Nephron (organoid): ENCODE data around the gene PRDM16.

ENCODE experiments used
- H3K27ac Mint-ChIP-seq, 3 experiments: 2 replicates each; pipeline ENCODE4 v1.8.0; 2020; ENCODE audit warnings: mixed read lengths in 3 of 3, mild to moderate bottlenecking in 2 of 3, moderate library complexity in 1 of 3
- H3K27me3 Mint-ChIP-seq: 2 replicates; pipeline ENCODE4 v1.8.0; 2021; ENCODE audit warnings: low read depth, mild to moderate bottlenecking, moderate library complexity, mixed read lengths
- H3K36me3 Mint-ChIP-seq: 2 replicates; pipeline ENCODE4 v1.8.0; 2020; ENCODE audit warnings: low read depth, mixed read lengths
- H3K4me1 Mint-ChIP-seq: 2 replicates; pipeline ENCODE4 v1.8.0; 2020; ENCODE audit warnings: mixed read lengths
- H3K4me3 Mint-ChIP-seq, 3 experiments: 2 replicates each; pipeline ENCODE4 v1.8.0; 2020; ENCODE audit warnings: mild to moderate bottlenecking in 3 of 3, mixed read lengths in 3 of 3, moderate library complexity in 2 of 3
- H3K9me3 Mint-ChIP-seq: 2 replicates; pipeline ENCODE4 v1.8.0; 2020; ENCODE audit warnings: mixed read lengths
- TF ChIP-seq, protein P1 (sequence below), 3 experiments: fragments of 200-600 bp; sonication (generic); IDR thresholded peaks; one replicate each; pipeline ENCODE4 v1.5.0; 2021; ENCODE audit warnings: antibody characterized with exemption in 3 of 3; ENCODE audit not compliant: unreplicated experiment in 3 of 3

Gene PRDM16

DNA sequence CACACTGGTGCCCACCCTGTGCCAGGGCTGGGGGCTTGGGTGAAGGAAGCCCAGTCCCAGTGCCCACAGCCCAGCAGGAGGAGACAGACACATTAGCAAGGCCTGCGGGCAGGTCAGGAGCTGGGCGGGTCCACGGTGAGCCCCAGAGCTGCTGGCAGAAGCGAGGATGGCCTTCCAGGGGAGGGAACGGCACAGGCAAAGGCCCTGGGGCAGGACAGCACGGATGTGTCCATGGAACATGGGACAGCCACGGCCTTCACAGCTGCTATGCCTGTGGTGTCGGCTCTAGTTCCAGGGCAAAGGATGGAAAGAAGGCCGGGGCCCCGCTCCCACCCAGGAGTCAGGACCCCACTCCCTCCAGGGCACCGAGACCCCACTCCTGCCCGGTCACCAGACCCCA is 220.5 kb downstream of the PRDM16 start:
- Mint-ChIP-seq H3K27me3 (peaks cover 51% of the 10 kb centered on the region), H3K4me1 (no peaks in the 10 kb centered on the region), H3K4me3 (no peak overlapping the region), H3K9me3 (no peaks in the 10 kb centered on the region), H3K27ac (no peak overlapping the region), H3K36me3 (no peaks in the 10 kb centered on the region)
- TF ChIP-seq, protein P1, sequence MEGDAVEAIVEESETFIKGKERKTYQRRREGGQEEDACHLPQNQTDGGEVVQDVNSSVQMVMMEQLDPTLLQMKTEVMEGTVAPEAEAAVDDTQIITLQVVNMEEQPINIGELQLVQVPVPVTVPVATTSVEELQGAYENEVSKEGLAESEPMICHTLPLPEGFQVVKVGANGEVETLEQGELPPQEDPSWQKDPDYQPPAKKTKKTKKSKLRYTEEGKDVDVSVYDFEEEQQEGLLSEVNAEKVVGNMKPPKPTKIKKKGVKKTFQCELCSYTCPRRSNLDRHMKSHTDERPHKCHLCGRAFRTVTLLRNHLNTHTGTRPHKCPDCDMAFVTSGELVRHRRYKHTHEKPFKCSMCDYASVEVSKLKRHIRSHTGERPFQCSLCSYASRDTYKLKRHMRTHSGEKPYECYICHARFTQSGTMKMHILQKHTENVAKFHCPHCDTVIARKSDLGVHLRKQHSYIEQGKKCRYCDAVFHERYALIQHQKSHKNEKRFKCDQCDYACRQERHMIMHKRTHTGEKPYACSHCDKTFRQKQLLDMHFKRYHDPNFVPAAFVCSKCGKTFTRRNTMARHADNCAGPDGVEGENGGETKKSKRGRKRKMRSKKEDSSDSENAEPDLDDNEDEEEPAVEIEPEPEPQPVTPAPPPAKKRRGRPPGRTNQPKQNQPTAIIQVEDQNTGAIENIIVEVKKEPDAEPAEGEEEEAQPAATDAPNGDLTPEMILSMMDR (IDR thresholded peaks at IDR 0.05; ENCODE audit: unreplicated experiment in 3 of 3), result no peak

- H3K4me3 Mint-ChIP-seq, result no peak overlapping the region
- H3K27me3 Mint-ChIP-seq, result peaks cover 49% of the 10 kb centered on the region
- no peaks in the 10 kb centered on the region for H3K4me1 Mint-ChIP-seq
- H3K27ac Mint-ChIP-seq, result no peak overlapping the region
- H3K9me3 Mint-ChIP-seq, result no peaks in the 10 kb centered on the region
- TF ChIP-seq, protein P1 (IDR thresholded peaks at IDR 0.05; ENCODE audit: unreplicated experiment in 3 of 3), result no peak
- no peaks in the 10 kb centered on the region for H3K36me3 Mint-ChIP-seq
Measured at GRCh38 chr1:3290438-3290837, 221.4 kb downstream of the PRDM16 start.

DNA sequence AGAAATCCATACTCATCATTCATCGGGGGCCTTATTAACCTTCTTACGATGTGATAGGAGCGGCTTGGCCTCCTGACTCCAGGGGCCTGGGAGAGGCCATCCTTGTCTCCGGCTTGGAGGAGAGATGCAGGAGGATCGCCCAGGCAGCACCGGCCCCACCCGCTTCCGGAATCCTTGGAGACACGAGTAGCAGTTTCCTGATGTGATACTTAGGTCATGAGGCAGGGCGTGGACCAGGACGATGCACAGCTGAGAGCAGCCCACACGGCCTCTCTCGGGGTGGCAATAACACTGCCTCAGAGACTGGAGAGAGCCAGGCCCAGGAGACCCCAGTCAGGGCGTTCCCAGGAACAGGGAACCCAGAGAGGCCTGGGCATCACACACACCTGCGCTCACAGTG is 221.9 kb downstream of the PRDM16 start:
- Mint-ChIP-seq H3K36me3 (no peaks in the 10 kb centered on the region), H3K4me3 (no peak overlapping the region), H3K27ac (no peak overlapping the region), H3K4me1 (no peaks in the 10 kb centered on the region), H3K9me3 (no peaks in the 10 kb centered on the region), H3K27me3 (peaks cover 49% of the 10 kb centered on the region)
- TF ChIP-seq, protein P1 (IDR thresholded peaks at IDR 0.05; ENCODE audit: unreplicated experiment in 3 of 3), result no peak

GRCh38 chr1:3292051-3292722 is 223.2 kb downstream of the PRDM16 start:
- Mint-ChIP-seq H3K27me3 (peaks cover 52% of the 10 kb centered on the region), H3K9me3 (no peaks in the 10 kb centered on the region), H3K4me1 (no peaks in the 10 kb centered on the region), H3K36me3 (no peaks in the 10 kb centered on the region), H3K4me3 (no peak overlapping the region), H3K27ac (no peak overlapping the region)
- TF ChIP-seq, protein P1 (IDR thresholded peaks at IDR 0.05; ENCODE audit: unreplicated experiment in 3 of 3), result no peak

DNA sequence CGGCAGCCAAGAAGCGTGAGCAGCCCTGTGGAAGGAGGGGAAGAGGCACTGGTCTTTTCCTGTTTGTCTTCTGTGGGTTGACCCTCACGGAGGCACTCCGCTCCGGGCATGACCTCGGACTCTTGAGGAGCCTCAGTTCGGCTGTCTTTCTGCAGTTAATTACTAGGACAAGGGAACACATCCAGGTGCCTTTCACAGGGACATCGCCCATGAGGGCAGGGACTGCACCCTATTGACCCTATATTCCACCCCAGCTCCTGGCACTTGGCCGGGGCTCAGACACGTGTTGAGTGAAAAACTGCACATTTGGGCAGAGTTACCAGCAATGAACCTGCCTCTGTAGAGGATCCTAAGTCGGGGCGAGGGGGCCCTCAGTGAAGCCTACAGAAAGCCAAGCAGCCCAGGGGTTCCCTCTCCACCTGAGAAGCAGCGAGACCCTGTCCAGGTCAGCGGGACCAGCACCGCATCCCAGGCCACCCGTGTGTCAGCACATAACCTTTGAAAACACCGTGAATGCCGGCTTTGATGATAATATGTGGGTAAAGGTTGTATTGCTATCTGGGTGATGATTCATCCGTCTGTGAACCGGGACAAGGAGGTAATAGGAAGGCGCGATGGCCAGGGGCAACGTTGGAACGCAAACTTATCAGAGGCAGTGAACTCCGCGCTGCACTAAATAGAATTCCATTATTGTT is 224.0 kb downstream of the PRDM16 start:
- H3K27ac Mint-ChIP-seq, result no peak overlapping the region
- no peak overlapping the region for H3K4me3 Mint-ChIP-seq
- no peaks in the 10 kb centered on the region for H3K36me3 Mint-ChIP-seq
- H3K9me3 Mint-ChIP-seq, result no peaks in the 10 kb centered on the region
- TF ChIP-seq, protein P1 (IDR thresholded peaks at IDR 0.05; ENCODE audit: unreplicated experiment in 3 of 3), result no peak
- H3K27me3 Mint-ChIP-seq, result peaks cover 55% of the 10 kb centered on the region
- no peaks in the 10 kb centered on the region for H3K4me1 Mint-ChIP-seq
